ENCODE data around the gene MMAB.

The MMAB gene

GRCh38 chr12:109568486-109568885 is 4.8 kb downstream of the MMAB start:
- Histone ChIP-seq H3K27ac (ENCODE audit: insufficient read depth in 1 of 2, low read depth in 1 of 2, low read length in 2 of 2, poor library complexity in 1 of 2, severe bottlenecking in 2 of 2) (no peak overlapping the region), H3K36me3 (ENCODE audit: control insufficient read depth in 4 of 4, insufficient read depth in 4 of 4, low read length in 3 of 4) (peaks cover 11 to 74% (median 38%) of the 10 kb centered on the region in 4 experiments), H3K9me3 (ENCODE audit: control extremely low read depth in 1 of 5, control insufficient read depth in 4 of 5, insufficient read depth in 2 of 5, low read depth in 1 of 5, low read length in 4 of 5) (no peaks in the 10 kb centered on the region), H3K4me1 (ENCODE audit: control extremely low read depth in 1 of 4, control insufficient read depth in 4 of 4, insufficient read depth in 4 of 4, low read length in 3 of 4) (peaks cover 4 to 15% (median 9%) of the 10 kb centered on the region in 4 experiments), H3K4me3 (ENCODE audit: control insufficient read depth in 1 of 7, extremely low read depth in 1 of 7, insufficient read depth in 4 of 7, low read depth in 2 of 7, low read length in 6 of 7) (no peak overlapping the region), H3K27me3 (replicated peaks in 2 of 5; ENCODE audit: control insufficient read depth in 4 of 5, insufficient read depth in 5 of 5, low read length in 4 of 5) (no peaks in the 10 kb centered on the region)
- CTCF ChIA-PET, result no interaction called here
- 96% methylated on average over 7 of the region's 7 CpGs for WGBS (ENCODE audit: insufficient coverage)
- DNase-seq, result no peak
- POLR2A ChIA-PET, result interaction anchor here (0.6 kb wide), 1 partner anchor 721 kb away, joined by 3 read pairs; no protein-coding TSS in a partner anchor

DNA sequence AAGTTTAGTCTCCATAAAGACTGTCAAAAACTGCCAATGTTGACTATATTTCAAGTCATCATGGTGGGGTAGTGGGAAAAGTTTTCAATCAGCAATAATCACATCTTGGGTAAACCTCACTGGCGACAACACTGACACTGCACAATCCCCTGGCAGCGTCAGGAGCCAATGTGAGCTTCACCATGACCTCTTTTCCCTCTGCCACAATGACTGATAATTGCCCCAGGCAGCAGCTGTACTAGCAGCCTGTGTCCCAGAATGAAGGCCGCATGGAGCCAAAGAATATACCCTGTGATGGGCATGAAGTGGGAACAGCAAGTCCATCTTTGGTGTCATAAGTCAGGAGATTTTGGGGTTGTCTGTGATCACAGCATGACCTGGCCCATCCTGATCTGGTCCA is 5.3 kb downstream of the MMAB start:
- no peak overlapping the region for H3K27ac ChIP-seq (ENCODE audit: insufficient read depth in 1 of 2, low read depth in 1 of 2, low read length in 2 of 2, poor library complexity in 1 of 2, severe bottlenecking in 2 of 2)
- 91% methylated on average over 3 of the region's 3 CpGs for WGBS (ENCODE audit: insufficient coverage)
- ChIA-PET POLR2A (no interaction called here), CTCF (no interaction called here)
- DNase-seq, result no peak
- H3K36me3 ChIP-seq (ENCODE audit: control insufficient read depth in 4 of 4, insufficient read depth in 4 of 4, low read length in 3 of 4), result peaks cover 11 to 79% (median 41%) of the 10 kb centered on the region in 4 experiments
- no peak overlapping the region for H3K4me3 ChIP-seq (ENCODE audit: control insufficient read depth in 1 of 7, extremely low read depth in 1 of 7, insufficient read depth in 4 of 7, low read depth in 2 of 7, low read length in 6 of 7)
- H3K27me3 ChIP-seq (replicated peaks in 2 of 5; ENCODE audit: control insufficient read depth in 4 of 5, insufficient read depth in 5 of 5, low read length in 4 of 5), result no peaks in the 10 kb centered on the region
- H3K4me1 ChIP-seq (ENCODE audit: control extremely low read depth in 1 of 4, control insufficient read depth in 4 of 4, insufficient read depth in 4 of 4, low read length in 3 of 4), result peaks cover 4 to 14% (median 7%) of the 10 kb centered on the region in 4 experiments
- peaks cover 0 to 2% (median 0%) of the 10 kb centered on the region in 5 experiments for H3K9me3 ChIP-seq (ENCODE audit: control extremely low read depth in 1 of 5, control insufficient read depth in 4 of 5, insufficient read depth in 2 of 5, low read depth in 1 of 5, low read length in 4 of 5)

DNA sequence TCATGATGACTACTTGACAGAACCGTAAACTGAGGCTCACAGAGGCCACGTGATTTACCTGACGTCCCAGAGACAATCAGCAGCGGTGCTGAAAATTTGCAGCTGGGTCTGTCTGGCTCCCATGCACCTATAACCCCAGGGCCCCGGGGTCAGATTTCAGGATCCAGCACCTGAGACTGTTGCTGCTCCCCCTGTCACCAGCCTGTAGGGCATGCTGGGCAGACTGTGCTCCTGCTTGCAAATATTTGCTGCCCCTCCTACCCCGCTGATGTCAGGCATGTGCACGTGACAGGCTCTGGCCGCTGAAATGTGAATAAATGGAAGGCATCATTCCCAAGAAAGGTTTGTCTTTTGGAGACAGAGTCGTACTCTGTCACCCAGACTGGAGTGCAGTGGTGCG is 6.0 kb downstream of the MMAB start:
- POLR2A ChIA-PET, result no interaction called here
- DNase-seq, result no peak
- peaks cover 0 to 7% (median under 1%) of the 10 kb centered on the region in 4 experiments for H3K4me1 ChIP-seq (ENCODE audit: control extremely low read depth in 1 of 4, control insufficient read depth in 4 of 4, insufficient read depth in 4 of 4, low read length in 3 of 4)
- H3K27me3 ChIP-seq (replicated peaks in 2 of 5; ENCODE audit: control insufficient read depth in 4 of 5, insufficient read depth in 5 of 5, low read length in 4 of 5), result no peaks in the 10 kb centered on the region
- peaks cover 0 to 7% (median 1%) of the 10 kb centered on the region in 5 experiments for H3K9me3 ChIP-seq (ENCODE audit: control extremely low read depth in 1 of 5, control insufficient read depth in 4 of 5, insufficient read depth in 2 of 5, low read depth in 1 of 5, low read length in 4 of 5)
- 97% methylated on average over 10 of the region's 10 CpGs for WGBS (ENCODE audit: insufficient coverage)
- H3K27ac ChIP-seq (ENCODE audit: insufficient read depth in 1 of 2, low read depth in 1 of 2, low read length in 2 of 2, poor library complexity in 1 of 2, severe bottlenecking in 2 of 2), result no peak overlapping the region
- no peak overlapping the region for H3K4me3 ChIP-seq (ENCODE audit: control insufficient read depth in 1 of 7, extremely low read depth in 1 of 7, insufficient read depth in 4 of 7, low read depth in 2 of 7, low read length in 6 of 7)
- H3K36me3 ChIP-seq (ENCODE audit: control insufficient read depth in 4 of 4, insufficient read depth in 4 of 4, low read length in 3 of 4), result peaks cover 16 to 85% (median 47%) of the 10 kb centered on the region in 4 experiments
- CTCF ChIA-PET, result no interaction called here

GRCh38 chr12:109566424-109566823 is 6.9 kb downstream of the MMAB start:
- Histone ChIP-seq H3K4me3 (ENCODE audit: control insufficient read depth in 1 of 7, extremely low read depth in 1 of 7, insufficient read depth in 4 of 7, low read depth in 2 of 7, low read length in 6 of 7) (no peak overlapping the region), H3K9me3 (ENCODE audit: control extremely low read depth in 1 of 5, control insufficient read depth in 4 of 5, insufficient read depth in 2 of 5, low read depth in 1 of 5, low read length in 4 of 5) (peaks cover 0 to 12% (median 6%) of the 10 kb centered on the region in 5 experiments), H3K27ac (ENCODE audit: insufficient read depth in 1 of 2, low read depth in 1 of 2, low read length in 2 of 2, poor library complexity in 1 of 2, severe bottlenecking in 2 of 2) (no peak overlapping the region), H3K27me3 (replicated peaks in 2 of 5; ENCODE audit: control insufficient read depth in 4 of 5, insufficient read depth in 5 of 5, low read length in 4 of 5) (no peaks in the 10 kb centered on the region), H3K4me1 (ENCODE audit: control extremely low read depth in 1 of 4, control insufficient read depth in 4 of 4, insufficient read depth in 4 of 4, low read length in 3 of 4) (no peaks in the 10 kb centered on the region), H3K36me3 (ENCODE audit: control insufficient read depth in 4 of 4, insufficient read depth in 4 of 4, low read length in 3 of 4) (peaks cover 17 to 87% (median 52%) of the 10 kb centered on the region in 4 experiments)
- POLR2A ChIA-PET, result no interaction called here
- CTCF ChIA-PET, result no interaction called here
- 99% methylated on average over 8 of the region's 8 CpGs for WGBS (ENCODE audit: insufficient coverage)
- no peak for DNase-seq

DNA sequence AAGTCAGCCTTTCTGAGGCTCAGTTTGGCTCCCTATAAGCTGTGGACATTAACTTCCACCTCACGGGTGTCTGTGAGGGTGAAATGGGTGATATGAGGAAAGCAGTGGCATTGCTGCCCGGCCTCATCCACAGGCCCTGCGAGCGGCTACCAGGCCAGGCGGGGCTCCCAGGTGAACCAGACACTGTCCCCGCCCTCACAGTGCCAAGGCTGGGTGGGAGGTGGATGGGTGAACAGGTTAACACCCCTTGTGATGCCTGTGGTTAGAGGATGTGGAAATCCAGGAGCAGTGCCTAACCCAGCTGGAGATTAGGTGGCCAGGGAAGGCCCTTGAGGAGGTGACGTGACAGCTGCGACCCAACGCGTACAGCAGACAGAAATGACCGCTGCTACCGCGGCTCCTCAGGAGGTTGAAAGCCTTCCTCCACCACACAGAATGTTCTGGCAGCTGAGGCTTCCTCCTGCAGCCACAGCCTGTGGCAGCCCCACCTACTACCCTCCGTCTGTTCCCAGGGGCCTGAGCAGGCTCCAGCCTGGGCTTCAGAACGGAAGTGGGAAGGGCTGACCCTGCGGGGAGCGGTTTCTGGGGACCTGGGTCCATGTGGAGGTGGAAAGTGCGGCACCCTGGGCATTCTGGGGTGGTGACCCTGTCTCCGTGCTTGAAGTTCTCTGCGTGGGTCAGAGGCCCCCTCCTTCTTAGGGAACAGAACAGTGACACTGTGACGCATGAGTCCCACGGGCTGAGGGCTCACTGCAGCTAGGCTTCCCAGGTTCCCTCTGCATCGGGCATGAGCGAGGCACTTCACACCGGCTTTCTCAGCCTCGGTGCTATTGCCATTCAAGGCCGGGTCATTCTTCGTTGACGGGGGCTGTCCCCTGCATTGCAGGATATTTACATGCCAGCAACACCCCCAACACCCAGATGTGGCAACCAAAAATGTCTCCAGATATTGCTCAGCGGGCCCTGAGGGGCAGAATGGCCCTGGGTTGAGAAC is 9.7 kb downstream of the MMAB start:
- H3K27me3 ChIP-seq (replicated peaks in 2 of 5; ENCODE audit: control insufficient read depth in 4 of 5, insufficient read depth in 5 of 5, low read length in 4 of 5), result no peaks in the 10 kb centered on the region
- ChIA-PET POLR2A (no interaction called here), CTCF (no interaction called here)
- 96% methylated on average over 23 of the region's 30 CpGs for WGBS (ENCODE audit: insufficient coverage)
- H3K9me3 ChIP-seq (ENCODE audit: control extremely low read depth in 1 of 5, control insufficient read depth in 4 of 5, insufficient read depth in 2 of 5, low read depth in 1 of 5, low read length in 4 of 5), result peaks cover 0 to 12% (median 6%) of the 10 kb centered on the region in 5 experiments
- no peak overlapping the region for H3K27ac ChIP-seq (ENCODE audit: insufficient read depth in 1 of 2, low read depth in 1 of 2, low read length in 2 of 2, poor library complexity in 1 of 2, severe bottlenecking in 2 of 2)
- DNase-seq, result no peak
- H3K36me3 ChIP-seq (ENCODE audit: control insufficient read depth in 4 of 4, insufficient read depth in 4 of 4, low read length in 3 of 4), result peaks cover 17 to 92% (median 50%) of the 10 kb centered on the region in 4 experiments
- H3K4me3 ChIP-seq (ENCODE audit: control insufficient read depth in 1 of 7, extremely low read depth in 1 of 7, insufficient read depth in 4 of 7, low read depth in 2 of 7, low read length in 6 of 7), result no peak overlapping the region
- H3K4me1 ChIP-seq (ENCODE audit: control extremely low read depth in 1 of 4, control insufficient read depth in 4 of 4, insufficient read depth in 4 of 4, low read length in 3 of 4), result no peaks in the 10 kb centered on the region

GRCh38 chr12:109562871-109563270 is 10.4 kb downstream of the MMAB start:
- Histone ChIP-seq H3K36me3 (ENCODE audit: control insufficient read depth in 4 of 4, insufficient read depth in 4 of 4, low read length in 3 of 4) (peaks cover 10 to 92% (median 45%) of the 10 kb centered on the region in 4 experiments), H3K9me3 (ENCODE audit: control extremely low read depth in 1 of 5, control insufficient read depth in 4 of 5, insufficient read depth in 2 of 5, low read depth in 1 of 5, low read length in 4 of 5) (peaks cover 0 to 12% (median 6%) of the 10 kb centered on the region in 5 experiments), H3K4me3 (ENCODE audit: control insufficient read depth in 1 of 7, extremely low read depth in 1 of 7, insufficient read depth in 4 of 7, low read depth in 2 of 7, low read length in 6 of 7) (no peak overlapping the region), H3K27me3 (replicated peaks in 2 of 5; ENCODE audit: control insufficient read depth in 4 of 5, insufficient read depth in 5 of 5, low read length in 4 of 5) (no peaks in the 10 kb centered on the region), H3K27ac (ENCODE audit: insufficient read depth in 1 of 2, low read depth in 1 of 2, low read length in 2 of 2, poor library complexity in 1 of 2, severe bottlenecking in 2 of 2) (no peak overlapping the region), H3K4me1 (ENCODE audit: control extremely low read depth in 1 of 4, control insufficient read depth in 4 of 4, insufficient read depth in 4 of 4, low read length in 3 of 4) (no peaks in the 10 kb centered on the region)
- no peak for DNase-seq
- POLR2A ChIA-PET, result no interaction called here
- 100% methylated on average over 4 of the region's 4 CpGs for WGBS (ENCODE audit: insufficient coverage)
- CTCF ChIA-PET, result no interaction called here

GRCh38 chr12:109561711-109562030 is 11.6 kb downstream of the MMAB start:
- 95% methylated on average over 10 of the region's 10 CpGs for WGBS (ENCODE audit: insufficient coverage)
- H3K27me3 ChIP-seq (replicated peaks in 2 of 5; ENCODE audit: control insufficient read depth in 4 of 5, insufficient read depth in 5 of 5, low read length in 4 of 5), result no peaks in the 10 kb centered on the region

More at GRCh38 chr12:109561711-109562030, 11.6 kb downstream of the MMAB start:
- POLR2A ChIA-PET, result no interaction called here
- H3K4me1 ChIP-seq (ENCODE audit: control extremely low read depth in 1 of 4, control insufficient read depth in 4 of 4, insufficient read depth in 4 of 4, low read length in 3 of 4), result no peaks in the 10 kb centered on the region
- CTCF ChIA-PET, result no interaction called here
- DNase-seq, result no peak
- peaks cover 10 to 89% (median 46%) of the 10 kb centered on the region in 4 experiments for H3K36me3 ChIP-seq (ENCODE audit: control insufficient read depth in 4 of 4, insufficient read depth in 4 of 4, low read length in 3 of 4)
- no peak overlapping the region for H3K4me3 ChIP-seq (ENCODE audit: control insufficient read depth in 1 of 7, extremely low read depth in 1 of 7, insufficient read depth in 4 of 7, low read depth in 2 of 7, low read length in 6 of 7)
- no peak overlapping the region for H3K27ac ChIP-seq (ENCODE audit: insufficient read depth in 1 of 2, low read depth in 1 of 2, low read length in 2 of 2, poor library complexity in 1 of 2, severe bottlenecking in 2 of 2)
- peaks cover 0 to 12% (median 6%) of the 10 kb centered on the region in 5 experiments for H3K9me3 ChIP-seq (ENCODE audit: control extremely low read depth in 1 of 5, control insufficient read depth in 4 of 5, insufficient read depth in 2 of 5, low read depth in 1 of 5, low read length in 4 of 5)
